Parathyroid adenoma (tissue), 2 donors: Measurements from ENCODE around the gene INTU.
"Not testable (repeated sequence)": the region's sequence is repeated elsewhere in the genome, so short reads cannot be mapped to it uniquely, and the experiment has no call there.

Source experiments
- H2AFZ ChIP-seq: fragments of 300-600 bp; sonication (generic); one replicate; pipeline ENCODE4 v1.7.0; 2017; ENCODE audit warnings: antibody characterized with exemption, mild to moderate bottlenecking
- H3K27ac ChIP-seq: fragments of 300-600 bp; sonication (generic); one replicate; pipeline ENCODE4 v1.7.0; 2017
- H3K27me3 ChIP-seq: fragments of 300-600 bp; sonication (generic); one replicate; pipeline ENCODE4 v1.7.0; 2017; ENCODE audit warnings: low read length; ENCODE audit not compliant: control insufficient read depth, insufficient read depth
- H3K36me3 ChIP-seq: fragments of 300-600 bp; sonication (generic); one replicate; pipeline ENCODE4 v1.7.0; 2017; ENCODE audit warnings: low read length; ENCODE audit not compliant: control insufficient read depth, insufficient read depth
- H3K4me1 ChIP-seq: fragments of 300-600 bp; sonication (generic); one replicate; pipeline ENCODE4 v1.7.0; 2017; ENCODE audit warnings: control low read depth
- H3K4me2 ChIP-seq: fragments of 300-600 bp; sonication (generic); one replicate; pipeline ENCODE4 v1.7.0; 2017; ENCODE audit warnings: low read length
- H3K4me3 ChIP-seq: fragments of 300-600 bp; sonication (generic); one replicate; pipeline ENCODE4 v1.7.0; 2017; ENCODE audit warnings: low read depth, low read length
- H3K79me2 ChIP-seq: fragments of 300-600 bp; sonication (generic); one replicate; pipeline ENCODE4 v1.7.0; 2017; ENCODE audit warnings: control low read depth
- H3K9ac ChIP-seq: fragments of 300-600 bp; sonication (generic); one replicate; pipeline ENCODE4 v1.7.0; 2017; ENCODE audit warnings: mild to moderate bottlenecking
- H3K9me3 ChIP-seq: fragments of 300-600 bp; sonication (generic); one replicate; pipeline ENCODE4 v1.7.0; 2017; ENCODE audit warnings: low read length; ENCODE audit not compliant: control insufficient read depth
- CTCF ChIP-seq: fragments of 300-600 bp; sonication (generic); IDR thresholded peaks from one replicate; pipeline ENCODE4 v1.7.0; 2017; ENCODE audit warnings: antibody characterized with exemption, mild to moderate bottlenecking
- donor health status: primary hyperparathyroidism.

INTU gene

DNA sequence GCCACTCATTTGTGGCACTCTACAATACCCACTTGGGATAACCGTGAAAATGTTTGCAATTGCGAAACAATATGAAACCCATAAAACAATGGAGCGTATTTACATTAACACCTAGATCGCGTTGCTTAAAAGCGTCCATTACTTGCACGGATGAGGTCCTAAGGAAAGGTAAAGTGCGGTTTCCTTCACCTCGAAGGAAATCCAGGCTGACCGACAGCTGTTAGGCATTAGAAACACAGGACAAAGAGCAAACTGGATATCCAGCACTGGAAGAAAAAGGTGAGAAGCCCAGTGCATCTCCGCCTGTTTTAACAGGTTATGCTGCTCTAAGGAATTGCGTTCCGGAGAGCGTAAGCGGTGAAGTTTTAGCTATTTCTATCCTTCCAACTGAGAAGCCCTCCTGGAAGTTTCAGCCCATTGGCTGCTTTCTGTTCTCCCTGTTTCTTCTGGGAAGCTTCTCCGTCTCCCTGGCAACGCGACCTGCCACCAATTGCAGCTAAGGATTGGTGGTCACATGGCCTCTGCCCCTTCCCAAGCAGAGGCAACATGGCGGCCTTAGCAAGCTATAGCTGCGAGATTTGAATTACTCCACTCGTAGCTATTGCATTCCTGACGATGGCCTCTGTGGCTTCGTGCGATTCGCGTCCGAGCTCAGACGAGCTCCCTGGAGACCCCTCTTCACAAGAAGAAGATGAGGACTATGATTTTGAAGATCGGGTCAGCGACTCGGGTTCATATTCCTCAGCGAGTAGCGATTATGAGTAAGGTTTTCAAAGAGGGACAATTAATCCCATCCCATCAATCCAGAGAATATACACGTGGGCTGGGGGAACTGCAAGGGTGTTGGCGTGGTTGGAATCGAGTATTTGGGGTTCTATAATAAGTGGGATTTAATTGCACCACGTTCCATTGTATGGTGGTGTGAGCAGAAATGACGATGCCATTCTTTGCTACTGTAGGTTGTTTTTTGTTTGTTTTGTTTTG lies at the start of gene INTU:
INTU (plus strand) TSS at position 538 of the 984 bp plus-strand sequence; CDS start at position 616, 78 bp downstream.
- Histone ChIP-seq H3K36me3 (no peaks in the 10 kb centered on the region), H3K4me3 (peak within 1 kb of the TSS; percentile 91), H3K27ac (peak within 1 kb of the TSS; percentile 67), H3K9ac (no peak within 1 kb of the TSS), H3K9me3 (no peaks in the 10 kb centered on the region), H2AFZ (peak within 1 kb of the TSS; percentile 71), H3K4me2 (peak within 1 kb of the TSS; percentile 80), H3K4me1 (no peaks in the 10 kb centered on the region), H3K79me2 (no peaks in the 10 kb centered on the region), H3K27me3 (no peaks in the 10 kb centered on the region)
- TF ChIP-seq CTCF: no peak

- not testable (repeated sequence) for H3K27me3 ChIP-seq, H2AFZ ChIP-seq, H3K4me2 ChIP-seq, H3K36me3 ChIP-seq, H3K27ac ChIP-seq, H3K4me1 ChIP-seq, H3K79me2 ChIP-seq, H3K9ac ChIP-seq, H3K9me3 ChIP-seq, H3K4me3 ChIP-seq
Measured at GRCh38 chr4:127586496-127586895, 46.3 kb upstream of the INTU start.

GRCh38 chr4:127586922-127587571 lies 45.7 kb upstream of the INTU start:
- no peak overlapping the region for H3K4me3 ChIP-seq
- no peaks in the 10 kb centered on the region for H3K4me1 ChIP-seq
- H3K79me2 ChIP-seq: no peaks in the 10 kb centered on the region
- no peaks in the 10 kb centered on the region for H3K27me3 ChIP-seq
- TF ChIP-seq CTCF: peak; percentile 32
- no peaks in the 10 kb centered on the region for H3K36me3 ChIP-seq
- no peak overlapping the region for H3K9ac ChIP-seq
- no peak overlapping the region for H2AFZ ChIP-seq
- no peaks in the 10 kb centered on the region for H3K9me3 ChIP-seq
- no peak overlapping the region for H3K27ac ChIP-seq
- H3K4me2 ChIP-seq: no peak overlapping the region

DNA sequence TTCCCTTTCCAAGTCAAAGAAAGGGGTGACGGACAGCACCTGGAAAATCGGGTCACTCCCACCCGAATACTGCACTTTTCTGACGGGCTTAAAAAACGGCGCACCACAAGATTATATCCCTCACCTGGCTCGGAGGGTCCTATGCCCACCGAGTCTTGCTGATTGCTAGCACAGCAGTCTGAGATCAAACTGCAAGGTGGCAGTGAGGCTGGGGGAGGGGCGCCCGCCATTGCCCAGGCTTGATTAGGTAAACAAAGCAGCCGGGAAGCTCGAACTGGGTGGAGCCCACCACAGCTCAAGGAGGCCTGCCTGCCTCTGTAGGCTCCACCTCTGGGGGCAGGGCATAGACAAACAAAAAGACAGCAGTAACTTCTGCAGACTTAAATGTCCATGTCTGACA lies 43.6 kb upstream of the INTU start:
- H3K4me1 ChIP-seq, H3K4me3 ChIP-seq, H3K36me3 ChIP-seq, H2AFZ ChIP-seq, H3K4me2 ChIP-seq, H3K9ac ChIP-seq, H3K27ac ChIP-seq, H3K27me3 ChIP-seq, H3K79me2 ChIP-seq, H3K9me3 ChIP-seq: not testable (repeated sequence)

- TF ChIP-seq CTCF: no peak
- no peak overlapping the region for H3K4me3 ChIP-seq
- no peaks in the 10 kb centered on the region for H3K36me3 ChIP-seq
- no peaks in the 10 kb centered on the region for H3K79me2 ChIP-seq
- no peaks in the 10 kb centered on the region for H3K9me3 ChIP-seq
- H3K9ac ChIP-seq: no peak overlapping the region
- H3K4me2 ChIP-seq: no peak overlapping the region
- no peak overlapping the region for H3K27ac ChIP-seq
- no peaks in the 10 kb centered on the region for H3K27me3 ChIP-seq
- no peak overlapping the region for H2AFZ ChIP-seq
- no peaks in the 10 kb centered on the region for H3K4me1 ChIP-seq
Measured at GRCh38 chr4:127598656-127599055, 34.1 kb upstream of the INTU start.
